Measurements from ENCODE around the gene BRD4. TPM values are rescaled to one million over a fixed set of nuclear protein-coding genes. Genes with fewer than 3 reads are reported as not detected.

BRD4 gene
- total RNA-seq, 1 experiment from 2014 or later: 189 TPM

DNA sequence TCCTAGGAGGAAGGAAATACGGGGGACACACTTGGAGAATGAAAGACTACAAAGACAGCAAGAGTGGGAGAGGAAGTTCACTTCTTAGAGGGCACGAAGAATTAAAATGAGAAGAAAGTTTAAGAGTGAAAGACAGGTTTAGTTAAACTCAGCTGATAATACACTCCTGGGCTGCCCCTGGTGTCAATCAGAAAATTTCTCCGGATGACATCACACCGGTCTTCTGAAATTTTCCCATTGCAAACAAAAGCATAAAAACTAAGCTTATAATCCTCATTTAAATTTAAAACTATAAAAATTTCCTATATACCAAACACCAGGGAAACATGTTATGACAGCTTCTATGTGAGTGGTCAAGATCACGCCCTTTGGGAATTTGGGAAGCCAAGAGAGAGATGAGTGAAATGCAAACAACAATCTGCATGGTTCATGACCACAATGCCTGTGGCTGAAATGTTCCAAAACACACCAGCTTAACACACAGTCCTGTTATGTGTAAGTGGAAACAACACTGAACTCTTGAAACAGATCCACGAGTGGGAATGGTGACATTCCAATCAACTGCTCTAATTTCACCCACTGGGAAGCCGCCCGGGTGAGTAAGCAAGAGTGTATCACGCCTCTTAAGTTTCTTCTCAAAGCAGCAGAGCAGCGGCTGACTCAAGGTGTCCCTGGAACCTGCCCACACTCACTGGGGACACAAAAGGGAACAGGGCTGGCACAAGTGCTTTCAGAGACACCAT lies 49.0 kb downstream of the BRD4 start:
- DNase-seq (ENCODE audit: unreplicated experiment): peak; percentile 37
- Mint-ChIP-seq H3K4me3 (ENCODE audit: unreplicated experiment) (peak overlapping the region; percentile 38), H3K27ac (ENCODE audit: low read depth, unreplicated experiment) (peak overlapping the region; percentile 50), H3K27me3 (ENCODE audit: insufficient read depth, unreplicated experiment) (no peaks in the 10 kb centered on the region), H3K4me1 (ENCODE audit: insufficient read depth, unreplicated experiment) (peaks cover 59% of the 10 kb centered on the region), H3K9me3 (ENCODE audit: unreplicated experiment) (no peaks in the 10 kb centered on the region), H3K36me3 (ENCODE audit: insufficient read depth, unreplicated experiment) (peaks cover 6% of the 10 kb centered on the region)
- no peak for TF ChIP-seq CTCF (IDR thresholded peaks at IDR 0.05; ENCODE audit: unreplicated experiment)
- ChIA-PET POLR2A (interaction anchor here (0.7 to 6.1 kb wide), 13 partner anchors 9 to 135 kb away, joined by 3 to 50 read pairs (median 5); partner anchors contain the start of genes AKAP8 and BRD4), CTCF (interaction anchor here (0.6 to 2.3 kb wide), 13 partner anchors 10 to 1422 kb away, joined by 3 to 12 read pairs (median 3); no protein-coding TSS in a partner anchor)
- no TSS peak for BruUV-seq (replicated peaks)
- intact Hi-C loops (cut with micrococcal nuclease): loop anchor here (5.0 kb wide), 1 partner anchor 39 kb away; no protein-coding TSS in a partner anchor

- intact Hi-C loops (cut with micrococcal nuclease): loop anchor here (5.0 kb wide), 1 partner anchor 40 kb away; no protein-coding TSS in a partner anchor
- Mint-ChIP-seq H3K4me3 (ENCODE audit: unreplicated experiment) (peak overlapping the region; percentile 17), H3K4me1 (ENCODE audit: insufficient read depth, unreplicated experiment) (peaks cover 49% of the 10 kb centered on the region), H3K27ac (ENCODE audit: low read depth, unreplicated experiment) (peak overlapping the region; percentile 63), H3K9me3 (ENCODE audit: unreplicated experiment) (no peaks in the 10 kb centered on the region), H3K27me3 (ENCODE audit: insufficient read depth, unreplicated experiment) (no peaks in the 10 kb centered on the region), H3K36me3 (ENCODE audit: insufficient read depth, unreplicated experiment) (peaks cover 6% of the 10 kb centered on the region)
- ChIA-PET POLR2A (interaction anchor here (1.0 to 6.1 kb wide), 10 partner anchors 10 to 96 kb away, joined by 3 to 50 read pairs (median 6); partner anchors contain the start of genes AKAP8 and BRD4), CTCF (interaction anchor here (0.7 to 2.3 kb wide), 8 partner anchors 11 to 94 kb away, joined by 3 to 12 read pairs (median 3); no protein-coding TSS in a partner anchor)
- peak; percentile 81 for DNase-seq (ENCODE audit: unreplicated experiment)
- no peak for TF ChIP-seq CTCF (IDR thresholded peaks at IDR 0.05; ENCODE audit: unreplicated experiment)
- BruUV-seq (replicated peaks): no TSS peak
These were observed 50.0 kb downstream of the BRD4 start for GRCh38 chr19:15282311-15282705.

DNA sequence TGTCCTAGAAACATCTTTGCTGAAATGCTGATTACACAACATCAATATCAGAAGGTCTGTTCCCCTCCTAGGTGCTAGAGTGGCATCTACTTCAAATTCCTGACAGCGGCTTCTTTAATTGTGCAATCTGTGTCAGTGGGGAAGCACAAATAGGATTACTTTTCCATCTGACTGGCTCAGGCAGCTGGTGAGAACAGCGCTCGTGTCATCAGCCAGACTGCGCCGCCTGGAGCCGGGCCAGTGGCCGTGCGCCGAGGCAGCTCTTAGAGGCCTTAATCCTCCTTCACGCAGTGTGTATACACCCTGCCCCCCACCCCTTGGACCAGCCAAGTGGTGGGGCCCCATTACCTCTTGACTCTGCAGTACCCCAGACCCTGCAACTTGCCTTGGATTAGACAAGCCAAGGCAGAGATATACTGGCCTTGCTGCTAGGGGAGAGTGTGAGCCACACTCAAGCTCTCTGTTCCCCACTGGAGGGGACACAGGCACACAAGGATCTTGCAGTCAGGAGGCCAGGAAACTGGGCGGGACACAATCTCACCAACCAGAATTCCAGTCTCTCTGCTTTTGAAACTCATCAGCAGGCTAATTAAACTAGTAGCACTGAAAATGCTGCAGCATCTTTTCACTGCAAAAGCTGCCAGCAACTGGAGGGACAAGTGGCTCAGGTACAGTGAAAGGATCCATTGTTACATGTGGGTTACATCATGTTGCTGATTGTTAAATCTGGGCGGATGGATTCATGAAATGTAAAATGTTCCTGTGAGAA lies 51.2 kb downstream of the BRD4 start:
- peak overlapping the region; percentile 17 for H3K4me3 Mint-ChIP-seq (ENCODE audit: unreplicated experiment)
- ChIA-PET POLR2A (interaction anchor here (0.6 to 6.1 kb wide), 10 partner anchors 15 to 98 kb away, joined by 3 to 50 read pairs (median 6); partner anchors contain the start of genes AKAP8 and BRD4), CTCF (interaction anchor here (0.5 to 1.6 kb wide), 3 partner anchors 31 to 95 kb away, joined by 3 to 5 read pairs (median 3); no protein-coding TSS in a partner anchor)
- H3K4me1 Mint-ChIP-seq (ENCODE audit: insufficient read depth, unreplicated experiment): peaks cover 57% of the 10 kb centered on the region
- DNase-seq (ENCODE audit: unreplicated experiment): peak; percentile 91
- intact Hi-C loops (cut with micrococcal nuclease): loop anchor here (5.0 kb wide), 1 partner anchor 41 kb away; no protein-coding TSS in a partner anchor
- peaks cover 14% of the 10 kb centered on the region for H3K36me3 Mint-ChIP-seq (ENCODE audit: insufficient read depth, unreplicated experiment)
- peak overlapping the region; percentile 63 for H3K27ac Mint-ChIP-seq (ENCODE audit: low read depth, unreplicated experiment)
- no peaks in the 10 kb centered on the region for H3K9me3 Mint-ChIP-seq (ENCODE audit: unreplicated experiment)
- TSS peak; percentile 18 for BruUV-seq (replicated peaks)
- no peak for TF ChIP-seq CTCF (IDR thresholded peaks at IDR 0.05; ENCODE audit: unreplicated experiment)
- no peaks in the 10 kb centered on the region for H3K27me3 Mint-ChIP-seq (ENCODE audit: insufficient read depth, unreplicated experiment)
